HG03575 (cell line): ENCODE results near the gene TEX52.

Experiments
- ATAC-seq: cut with Tn5 transposase; IDR thresholded peaks from one replicate; pipeline ENCODE4 v1.9.1; 2021; ENCODE audit not compliant: unreplicated experiment, insufficient number of reproducible peaks, low FRiP score; ENCODE audit errors: extremely low read depth

Gene TEX52

GRCh38 chr12:2805143-2805520 is 51.7 kb downstream of the TEX52 start:
- ATAC-seq, result no peak

DNA sequence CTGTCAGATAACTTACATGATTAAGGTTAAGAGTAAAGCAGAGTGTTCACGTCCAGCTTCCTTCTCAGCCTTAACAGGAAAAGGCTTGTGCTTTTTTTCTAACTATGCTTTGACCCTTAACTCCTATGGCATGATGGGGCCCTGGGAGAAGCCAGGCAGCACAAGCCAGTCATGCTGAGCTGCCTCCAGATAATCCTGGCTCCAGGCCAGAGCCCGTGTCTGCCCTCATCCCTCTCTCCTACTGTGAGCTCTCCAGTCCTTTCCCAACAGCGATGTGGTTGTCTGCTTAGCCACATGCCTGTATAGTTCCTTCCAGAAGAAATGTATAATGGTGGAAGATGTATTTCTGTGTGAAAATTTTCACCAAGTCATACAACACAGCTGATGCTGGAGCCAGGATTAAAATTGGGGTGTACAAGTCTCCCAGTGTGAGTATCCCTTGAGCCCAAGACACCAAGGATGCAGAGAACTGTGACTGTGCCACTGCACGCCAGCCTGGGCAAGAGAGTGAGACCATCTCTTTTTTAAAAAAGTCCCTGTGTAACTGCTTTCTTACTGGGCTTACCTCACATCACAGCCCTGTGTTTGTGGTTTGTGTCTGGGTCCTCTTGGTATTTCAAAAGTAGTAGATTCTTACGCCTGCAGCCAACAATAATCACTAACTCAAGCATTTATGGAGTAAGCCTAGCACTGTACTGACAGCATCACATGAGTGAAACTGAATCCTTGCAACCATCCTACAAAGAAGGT is 52.3 kb downstream of the TEX52 start:
- ATAC-seq, result no peak

GRCh38 chr12:2803635-2804392 is 53.0 kb downstream of the TEX52 start:
- no peak for ATAC-seq

GRCh38 chr12:2801044-2801783 is 55.6 kb downstream of the TEX52 start:
- no peak for ATAC-seq

- ATAC-seq, result no peak
These were observed 56.7 kb downstream of the TEX52 start for GRCh38 chr12:2800046-2800570.
